Stimulated activated CD4-positive, alpha-beta T cell treated with anti-CD3 and anti-CD28 coated beads, Interleukin-12 subunit alpha, Interleukin-12 subunit beta, amount 100 ng/mL, for 4 hours (primary cell): ENCODE results near the gene LRP1B.

ENCODE experiments used
- DNase-seq: peaks from one replicate; pipeline ENCODE4 v3.0.0-alpha.2; 2020

The LRP1B gene

GRCh38 chr2:140863713-140864112 lies 1267.1 kb downstream of the LRP1B start:
- no peak for DNase-seq

DNA sequence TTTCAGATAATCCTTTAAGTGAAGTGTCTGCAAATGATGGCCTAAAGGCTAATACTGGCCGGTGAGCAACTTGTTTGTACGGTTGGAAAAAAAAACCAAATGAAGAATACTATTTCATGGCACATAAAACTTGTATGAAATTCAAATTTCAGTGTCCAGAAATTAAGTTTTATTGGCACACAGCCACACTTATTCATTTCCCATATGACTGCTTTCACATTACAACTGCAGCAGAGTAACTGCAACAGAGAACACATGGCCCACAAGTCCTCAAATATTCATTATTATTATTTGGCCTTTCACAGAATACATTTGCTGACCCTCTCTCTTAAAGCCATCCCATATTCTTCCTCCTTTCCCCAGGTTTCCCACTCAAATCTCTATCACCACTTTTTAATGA lies 1268.6 kb downstream of the LRP1B start:
- no peak for DNase-seq

GRCh38 chr2:140861666-140862065 lies 1269.2 kb downstream of the LRP1B start:
- DNase-seq = no peak

DNA sequence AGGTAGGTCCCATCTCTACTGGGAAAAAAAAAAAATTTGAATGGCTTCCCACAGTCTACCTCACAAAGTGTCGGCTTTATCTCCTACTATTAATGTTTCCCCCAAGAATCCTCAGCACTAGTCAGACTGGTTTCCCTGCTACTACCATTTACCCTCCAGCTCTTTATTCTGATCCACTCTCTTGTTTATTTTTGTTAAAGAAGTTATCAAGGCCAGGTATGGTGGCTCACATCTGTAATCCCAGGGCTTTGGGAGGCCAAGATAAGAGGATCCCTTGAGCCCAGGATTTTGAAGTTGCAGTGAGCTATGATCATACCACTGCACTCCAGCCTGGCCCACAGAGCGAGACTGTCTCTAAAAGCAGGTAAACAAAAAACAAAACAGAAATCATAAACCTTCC lies 1275.3 kb downstream of the LRP1B start:
- no peak for DNase-seq

DNA sequence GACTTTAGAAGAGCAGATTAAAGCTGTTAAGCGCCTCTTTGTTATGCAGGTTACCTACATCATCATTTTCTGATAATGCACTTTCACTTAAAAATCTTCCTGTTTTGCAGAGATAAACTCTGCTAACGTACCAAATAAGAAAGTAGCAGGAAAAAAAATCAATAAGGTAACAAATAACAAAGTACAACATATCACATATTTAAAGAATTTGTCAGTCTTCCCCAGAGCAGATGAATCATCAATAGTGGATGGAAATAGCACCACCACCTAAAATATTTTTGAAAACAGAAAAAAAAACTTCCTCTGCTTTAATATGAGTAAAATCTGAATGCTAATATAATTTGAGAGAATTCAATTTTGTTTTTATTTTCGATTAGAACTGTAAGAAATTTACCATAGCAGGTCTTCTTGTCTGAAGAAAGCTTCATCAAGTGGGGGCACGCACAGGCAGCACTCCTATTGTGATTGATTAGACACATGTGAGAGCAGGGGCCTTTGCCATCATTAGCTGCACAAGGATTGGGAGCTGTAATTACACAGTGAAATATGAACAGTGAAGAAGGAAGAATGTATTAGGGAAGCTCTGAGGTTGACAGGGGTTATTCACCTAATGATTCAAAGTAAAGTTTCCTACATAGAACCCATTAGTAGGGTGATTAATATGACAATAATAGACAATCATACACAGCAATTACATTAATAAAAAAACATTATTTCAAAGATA lies 1279.4 kb downstream of the LRP1B start:
- DNase-seq = no peak

GRCh38 chr2:140843186-140843585 lies 1287.6 kb downstream of the LRP1B start:
- DNase-seq = no peak

- DNase-seq = no peak
Observed at GRCh38 chr2:140842110-140842509, 1288.7 kb downstream of the LRP1B start.

DNA sequence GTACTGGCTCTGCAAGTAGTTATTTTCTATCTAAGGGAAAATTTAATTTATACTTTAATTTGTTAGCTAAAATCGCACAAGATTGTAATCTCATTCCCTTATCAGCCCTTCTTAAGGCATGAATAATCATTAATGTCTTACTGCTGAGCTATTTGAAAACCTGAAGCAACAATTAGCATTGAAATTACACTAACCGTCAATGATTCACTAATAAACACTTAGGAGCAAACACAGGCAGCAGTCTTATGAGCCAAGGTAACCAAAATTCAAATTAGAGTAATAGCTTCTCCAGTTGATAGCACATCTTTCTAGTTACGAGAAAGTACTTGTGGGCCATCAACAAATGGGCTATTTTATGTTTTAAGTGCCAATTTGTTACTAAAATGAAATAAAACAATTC lies 1289.7 kb downstream of the LRP1B start:
- no peak for DNase-seq

DNA sequence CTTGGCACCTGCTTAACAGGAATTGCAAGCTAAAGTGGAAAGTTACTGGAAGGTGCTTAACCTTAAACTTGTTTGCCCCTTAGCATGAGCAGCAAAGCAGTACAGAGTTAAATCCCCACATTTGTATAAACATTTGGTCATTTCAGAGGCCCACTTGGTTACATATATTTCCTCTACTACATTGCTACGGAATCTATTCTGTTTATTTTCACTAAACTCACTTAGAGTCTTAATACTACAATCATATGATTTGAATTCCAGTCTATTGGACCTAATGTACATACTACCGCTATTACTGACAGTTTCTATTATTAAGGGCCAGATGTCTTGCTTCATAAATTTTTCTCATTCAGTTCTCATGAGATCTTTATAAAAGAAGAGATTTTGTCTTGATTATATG lies 1294.0 kb downstream of the LRP1B start:
- DNase-seq = no peak

- no peak for DNase-seq
Observed at GRCh38 chr2:140835079-140835478, 1295.7 kb downstream of the LRP1B start.

DNA sequence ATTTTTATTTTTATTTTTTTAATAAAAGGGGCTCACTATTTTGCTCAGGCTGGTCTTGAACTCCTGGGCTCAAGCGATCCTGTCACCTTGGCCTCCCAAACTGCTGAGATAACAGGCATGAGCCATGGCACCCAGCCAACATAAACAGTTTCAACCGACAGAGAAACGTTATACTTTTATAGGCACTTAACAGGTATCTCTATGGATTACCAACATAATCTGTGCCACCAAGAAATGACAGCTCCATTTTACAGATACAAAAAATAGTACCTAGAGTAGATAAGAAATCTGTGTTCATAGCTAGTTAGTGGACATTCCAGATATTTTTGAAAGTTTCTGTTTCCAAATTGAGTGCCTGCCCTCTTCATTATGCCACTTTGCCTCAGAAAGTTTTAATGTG lies 1316.7 kb downstream of the LRP1B start:
- no peak for DNase-seq

- DNase-seq = no peak
Observed at GRCh38 chr2:140808820-140809219, 1322.0 kb downstream of the LRP1B start.

DNA sequence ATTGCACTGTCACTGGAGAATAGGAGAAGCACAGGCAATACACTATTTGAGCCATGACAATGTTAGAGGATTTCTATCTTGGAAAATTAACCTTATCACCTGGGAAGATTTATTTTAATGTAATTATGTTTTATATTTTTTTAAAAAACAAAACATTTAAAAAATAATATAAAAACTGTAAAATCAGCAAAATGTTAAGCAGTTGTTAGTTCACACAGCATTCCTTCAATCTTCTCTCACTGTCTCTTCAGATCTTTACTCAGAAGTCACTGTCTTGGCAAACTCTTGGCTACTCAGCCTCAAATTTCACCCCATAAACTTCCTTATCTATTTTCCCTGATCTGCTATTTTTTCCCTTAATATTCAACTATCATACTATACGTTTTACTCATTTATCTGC lies 1322.6 kb downstream of the LRP1B start:
- no peak for DNase-seq

DNA sequence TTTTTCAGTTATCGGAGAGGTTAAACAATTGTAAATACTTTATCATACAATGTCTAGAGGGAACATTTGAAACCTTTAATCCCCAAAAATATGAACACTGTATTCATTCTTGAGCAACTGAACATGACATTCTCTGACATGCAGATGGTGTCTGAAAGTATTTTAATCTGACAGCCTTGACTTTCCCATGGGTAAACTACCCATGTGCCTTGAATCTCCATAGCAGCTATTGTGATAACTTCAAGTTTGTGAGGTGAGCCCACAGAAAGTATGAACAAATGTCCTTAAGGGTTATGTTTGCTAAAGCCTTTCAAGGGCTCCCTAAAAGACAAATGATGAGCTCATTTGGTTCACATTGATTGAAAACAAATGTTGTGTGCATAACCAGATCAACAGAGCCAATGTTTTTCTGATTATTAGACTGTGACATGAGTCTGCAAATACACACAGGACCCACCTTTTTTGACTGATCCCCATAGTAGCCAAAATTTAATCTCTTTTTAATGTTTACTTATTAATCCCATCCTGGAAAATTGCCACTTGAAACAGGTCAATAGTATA lies 1326.0 kb downstream of the LRP1B start:
- DNase-seq = no peak

- no peak for DNase-seq
Observed at GRCh38 chr2:140801311-140801710, 1329.5 kb downstream of the LRP1B start.

GRCh38 chr2:140797718-140798117 lies 1333.1 kb downstream of the LRP1B start:
- DNase-seq = no peak

DNA sequence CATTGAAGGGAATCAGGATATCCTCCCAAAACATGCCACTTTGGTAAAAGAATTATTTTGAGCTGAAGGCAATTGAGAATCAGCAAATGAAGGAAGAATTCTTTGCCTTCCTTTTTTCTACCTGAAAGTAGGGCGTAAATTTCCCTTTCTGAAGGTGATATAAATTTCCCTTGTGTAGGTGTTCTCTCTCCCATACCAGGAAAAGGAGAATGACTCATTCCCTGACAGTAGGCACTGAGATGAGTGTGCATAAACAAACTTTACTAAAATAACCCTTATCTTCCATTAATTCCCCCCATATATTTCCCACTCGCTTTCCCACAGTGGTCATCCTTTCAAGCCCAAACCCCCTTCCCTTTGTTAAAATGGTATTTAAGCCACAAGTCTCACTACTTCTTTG lies 1339.0 kb downstream of the LRP1B start:
- no peak for DNase-seq

DNA sequence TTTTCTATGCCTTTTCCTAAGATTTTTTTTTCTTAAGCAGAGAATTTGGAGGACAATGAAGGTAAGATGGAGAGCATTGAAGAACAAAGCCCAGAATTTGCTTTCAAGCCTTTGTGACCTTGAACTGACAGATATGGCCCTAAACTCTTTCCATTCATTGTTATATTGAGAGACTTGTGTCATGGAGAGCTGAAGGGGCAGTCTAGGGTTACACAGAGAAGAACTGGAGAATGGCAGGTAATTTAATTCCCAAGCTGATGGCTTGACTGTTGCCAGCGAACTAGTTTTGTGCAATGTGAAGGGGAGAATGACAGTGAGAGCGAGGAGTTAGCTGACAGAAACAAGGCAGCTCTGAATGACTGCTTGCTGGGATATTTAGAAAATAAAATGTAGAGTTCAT lies 1344.2 kb downstream of the LRP1B start:
- DNase-seq = no peak

DNA sequence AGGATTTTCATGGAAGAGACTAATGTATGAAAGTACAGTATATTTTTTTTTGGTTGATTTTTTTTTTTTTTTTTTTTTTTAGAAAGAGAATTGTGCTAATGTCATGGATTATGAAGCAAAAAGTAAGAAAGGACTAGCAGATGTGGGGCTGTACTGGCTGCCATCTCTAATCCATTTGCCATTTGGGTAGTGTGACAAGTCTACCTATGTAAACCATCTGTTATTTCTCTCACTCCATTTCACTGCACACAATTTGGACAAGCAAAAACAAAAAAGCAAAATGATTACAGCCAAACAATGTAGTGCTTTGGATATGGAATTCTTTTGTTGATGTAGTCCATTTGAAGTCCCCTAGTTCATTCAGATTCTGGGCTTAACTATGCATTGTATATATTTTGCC lies 1355.4 kb downstream of the LRP1B start:
- no peak for DNase-seq

DNA sequence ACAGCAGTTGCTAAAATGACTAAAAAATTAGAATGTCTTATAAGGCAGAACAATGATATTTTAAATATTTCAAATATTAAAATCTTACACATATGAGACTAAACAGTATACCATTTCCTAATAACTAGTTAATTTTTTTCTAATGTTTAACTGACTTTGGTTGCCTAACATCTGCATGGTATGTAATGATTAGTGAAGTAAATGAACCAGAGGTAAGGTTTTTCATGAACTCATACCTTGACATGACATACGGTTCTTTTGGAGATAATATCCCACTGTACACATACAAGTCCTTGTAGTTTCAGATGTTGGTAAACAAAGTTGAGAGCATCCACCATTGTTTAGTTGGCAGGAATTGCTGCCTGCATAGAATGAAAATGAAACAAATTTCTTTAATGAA lies 1360.2 kb downstream of the LRP1B start:
- no peak for DNase-seq

GRCh38 chr2:140761807-140762206 lies 1369.0 kb downstream of the LRP1B start:
- DNase-seq = no peak

DNA sequence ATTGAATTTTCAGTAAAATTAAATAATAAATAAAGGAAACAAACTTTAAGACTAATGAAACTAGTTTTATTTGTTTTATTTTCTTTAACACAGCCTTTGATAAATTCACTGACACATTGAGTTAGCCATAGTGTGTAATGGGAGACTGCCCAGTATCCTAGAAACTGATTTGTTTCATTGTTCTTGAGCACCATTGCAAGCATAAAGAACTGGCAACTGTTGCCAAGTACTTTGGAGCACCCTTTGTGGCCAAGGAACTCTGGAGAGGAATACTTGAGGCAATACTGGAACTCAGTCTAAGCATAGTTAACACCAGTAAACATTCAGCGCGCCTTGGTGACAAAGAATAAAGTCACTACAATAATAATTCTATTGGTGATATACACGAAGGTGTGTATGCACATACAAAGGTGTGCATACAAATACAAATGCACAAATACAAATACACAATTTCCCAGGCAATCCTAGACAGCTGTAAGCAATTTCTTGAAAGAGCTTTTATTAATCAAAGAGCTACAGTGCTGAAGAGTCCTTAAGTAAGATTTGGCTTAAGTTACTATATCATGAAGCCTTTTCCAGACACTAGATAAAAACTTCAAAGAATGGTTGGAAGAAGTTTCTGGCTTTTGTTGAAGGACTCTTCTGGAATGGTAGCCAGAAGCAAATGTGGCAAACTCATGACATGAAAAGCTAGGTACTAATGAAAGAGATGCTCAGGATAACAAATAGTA lies 1371.2 kb downstream of the LRP1B start:
- no peak for DNase-seq

- no peak for DNase-seq
Observed at GRCh38 chr2:140747665-140748064, 1383.2 kb downstream of the LRP1B start.

DNA sequence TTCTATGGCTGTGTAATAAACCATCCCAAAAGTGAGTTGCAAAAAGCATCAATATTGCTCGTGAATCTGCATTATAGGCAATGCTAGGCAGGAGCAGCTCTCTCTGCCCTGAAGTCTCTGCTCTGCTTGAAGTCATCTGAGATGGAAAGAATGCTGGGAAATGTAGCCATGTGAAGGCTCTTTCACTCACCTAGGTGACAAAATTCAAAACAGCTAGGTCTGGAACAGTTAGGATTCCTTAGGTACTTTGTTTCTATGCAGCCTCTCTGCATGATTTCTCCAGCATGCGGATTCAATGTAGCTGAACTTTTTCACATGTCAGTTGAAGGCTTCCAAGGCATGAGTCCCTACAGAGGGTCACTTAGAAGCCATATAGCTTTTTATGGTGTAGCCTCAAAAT lies 1383.7 kb downstream of the LRP1B start:
- DNase-seq = no peak
